SU-DHL-6 (cell line): Measurements from ENCODE around the gene SLC22A5.

Experiments used
- H2AFZ ChIP-seq: fragments of 200-600 bp; sonication (generic); 2 replicates; pipeline ENCODE4 v1.6.1; 2014; ENCODE audit warnings: low read depth, mild to moderate bottlenecking, moderate library complexity, mixed read lengths, antibody characterized with exemption, low read length; ENCODE audit not compliant: severe bottlenecking
- H3F3A ChIP-seq: fragments of 200-600 bp; shearing (Covaris generic); 2 replicates; pipeline ENCODE4 v1.6.0; 2016; ENCODE audit warnings: antibody characterized with exemption, mild to moderate bottlenecking; ENCODE audit not compliant: insufficient read depth
- H3K27ac ChIP-seq: fragments of 200-600 bp; sonication (generic); 2 replicates; pipeline ENCODE4 v1.5.1; 2016; ENCODE audit warnings: low read depth, mild to moderate bottlenecking, low read length, moderate library complexity, mixed read lengths
- H3K27me3 ChIP-seq: fragments of 200-600 bp; sonication (generic), shearing (Covaris generic); 2 replicates; pipeline ENCODE4 v1.6.0; 2014; ENCODE audit warnings: mild to moderate bottlenecking, low read length
- H3K36me3 ChIP-seq: fragments of 200-600 bp; sonication (generic); 2 replicates; pipeline ENCODE4 v1.6.1; 2014; ENCODE audit warnings: mild to moderate bottlenecking, low read length, mixed read lengths
- H3K4me2 ChIP-seq: fragments of 300-600, 200-600 bp; shearing (Covaris generic), sonication (generic); 2 replicates; pipeline ENCODE4 v1.6.0; 2014; ENCODE audit warnings: low read length, low read depth, mild to moderate bottlenecking; ENCODE audit not compliant: poor library complexity, severe bottlenecking
- H3K4me3 ChIP-seq: fragments of 200-600 bp; sonication (generic); 2 replicates; pipeline ENCODE4 v1.5.1; 2014; ENCODE audit warnings: antibody characterized with exemption, low read length, mild to moderate bottlenecking, mixed read lengths; ENCODE audit not compliant: insufficient read depth, poor library complexity, severe bottlenecking
- H3K79me2 ChIP-seq: fragments of 200-600 bp; sonication (generic); 2 replicates; pipeline ENCODE4 v1.6.1; 2014; ENCODE audit warnings: mild to moderate bottlenecking, low read length, moderate library complexity; ENCODE audit not compliant: insufficient read depth
- H3K9ac ChIP-seq: fragments of 200-600 bp; sonication (generic); 2 replicates; pipeline ENCODE4 v1.7.0; 2014; ENCODE audit warnings: mild to moderate bottlenecking, low read length
- H3K9me2 ChIP-seq: fragments of 200-600 bp; sonication (generic); replicated peaks from 2 replicates; pipeline ENCODE4 v1.6.1; 2014; ENCODE audit warnings: low read length; ENCODE audit not compliant: insufficient read depth
- H3K9me3 ChIP-seq: fragments of 200-600 bp; sonication (generic); 2 replicates; pipeline ENCODE4 v1.6.1; 2014; ENCODE audit warnings: low read length, mixed read lengths; ENCODE audit not compliant: insufficient read depth
- H4K20me1 ChIP-seq: fragments of 200-600 bp; sonication (generic); 2 replicates; pipeline ENCODE4 v1.6.1; 2014; ENCODE audit warnings: low read depth, mild to moderate bottlenecking, antibody characterized with exemption, low read length, moderate library complexity, mixed read lengths
- CTCF ChIP-seq: fragments of 200-600 bp; sonication (generic); IDR thresholded peaks from one replicate; pipeline ENCODE4 v1.5.1; 2017; ENCODE audit warnings: antibody characterized with exemption, mild to moderate bottlenecking, low read length, moderate library complexity; ENCODE audit not compliant: insufficient read depth, poor library complexity, severe bottlenecking
- EZH2phosphoT487 ChIP-seq: fragments of 200-600 bp; sonication (generic), shearing (Covaris generic); conservative IDR thresholded peaks from 2 replicates; pipeline ENCODE4 v1.6.1; 2018; ENCODE audit warnings: mild to moderate bottlenecking, antibody characterized with exemption, low read length, moderate library complexity, mixed read lengths

SLC22A5 gene

DNA sequence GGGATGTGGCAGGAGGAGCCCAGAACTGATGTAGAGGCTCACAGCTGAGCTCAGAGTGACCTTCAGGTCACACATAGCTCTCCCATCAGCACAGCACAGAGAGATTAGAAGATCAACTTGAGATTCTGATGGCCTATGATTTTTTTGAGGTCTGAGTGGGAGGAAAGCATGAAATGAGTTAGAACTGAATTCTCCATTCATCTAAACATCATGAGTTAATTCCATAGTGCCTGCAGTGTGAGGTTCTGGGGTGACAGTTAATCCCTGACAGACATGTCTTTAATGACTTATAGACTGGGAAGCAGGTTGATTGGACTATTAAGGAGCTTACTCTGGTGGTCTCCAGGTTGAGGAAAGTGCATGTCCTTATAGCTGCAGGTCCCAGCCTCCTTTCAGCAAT lies 22.4 kb downstream of the SLC22A5 start:
- no peak overlapping the region for H3K27ac ChIP-seq
- H3F3A ChIP-seq = no peaks in the 10 kb centered on the region
- TF ChIP-seq EZH2phosphoT487 = no peak
- no peak for TF ChIP-seq CTCF
- H3K36me3 ChIP-seq = no peaks in the 10 kb centered on the region
- no peaks in the 10 kb centered on the region for H3K9me3 ChIP-seq
- no peaks in the 10 kb centered on the region for H3K27me3 ChIP-seq
- H3K4me2 ChIP-seq = no peak overlapping the region
- no peak overlapping the region for H3K9ac ChIP-seq
- H3K9me2 ChIP-seq = no peaks in the 10 kb centered on the region
- H3K79me2 ChIP-seq = no peaks in the 10 kb centered on the region
- H3K4me3 ChIP-seq = no peak overlapping the region
- no peaks in the 10 kb centered on the region for H4K20me1 ChIP-seq
- H2AFZ ChIP-seq = no peak overlapping the region

DNA sequence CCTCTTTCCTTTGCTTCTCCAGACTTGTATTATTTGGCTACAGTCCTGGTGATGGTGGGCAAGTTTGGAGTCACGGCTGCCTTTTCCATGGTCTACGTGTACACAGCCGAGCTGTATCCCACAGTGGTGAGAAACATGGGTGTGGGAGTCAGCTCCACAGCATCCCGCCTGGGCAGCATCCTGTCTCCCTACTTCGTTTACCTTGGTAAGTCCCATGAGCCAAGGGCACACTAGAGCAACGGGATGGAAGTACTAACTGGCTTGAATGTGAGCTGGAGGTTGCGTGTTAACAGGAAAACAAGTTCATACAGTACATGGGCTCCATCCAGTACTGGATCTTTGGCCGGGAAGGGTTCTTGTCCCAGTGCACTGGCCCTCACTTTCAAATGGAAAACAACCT lies 22.9 kb downstream of the SLC22A5 start:
- Histone ChIP-seq H3K4me2 (no peak overlapping the region), H3F3A (no peaks in the 10 kb centered on the region), H3K9me2 (no peaks in the 10 kb centered on the region), H3K79me2 (no peaks in the 10 kb centered on the region), H4K20me1 (no peaks in the 10 kb centered on the region), H3K36me3 (no peaks in the 10 kb centered on the region), H3K4me3 (no peak overlapping the region), H3K9me3 (no peaks in the 10 kb centered on the region), H3K27me3 (no peaks in the 10 kb centered on the region), H2AFZ (no peak overlapping the region), H3K9ac (no peak overlapping the region), H3K27ac (no peak overlapping the region)
- TF ChIP-seq CTCF (no peak), EZH2phosphoT487 (no peak)

GRCh38 chr5:132392978-132393825 lies 23.7 kb downstream of the SLC22A5 start:
- no peaks in the 10 kb centered on the region for H4K20me1 ChIP-seq
- H3K9me3 ChIP-seq = no peaks in the 10 kb centered on the region
- H3K9ac ChIP-seq = no peak overlapping the region
- no peaks in the 10 kb centered on the region for H3K79me2 ChIP-seq
- no peaks in the 10 kb centered on the region for H3K36me3 ChIP-seq
- no peak overlapping the region for H3K4me3 ChIP-seq
- H3K9me2 ChIP-seq = no peaks in the 10 kb centered on the region
- no peak overlapping the region for H3K27ac ChIP-seq
- TF ChIP-seq EZH2phosphoT487 = no peak
- TF ChIP-seq CTCF = no peak
- H3K27me3 ChIP-seq = no peaks in the 10 kb centered on the region
- H2AFZ ChIP-seq = no peak overlapping the region
- H3F3A ChIP-seq = no peaks in the 10 kb centered on the region
- H3K4me2 ChIP-seq = no peak overlapping the region
